H9 (cell line): ENCODE data around the gene PTGES3L. TPM values are rescaled to one million over a fixed set of nuclear protein-coding genes. Genes with fewer than 3 reads are reported as not detected.

Source experiments
- DNase-seq: peaks from one replicate; pipeline ENCODE4 v3.0.0-alpha.2; 2017
- H2AFZ ChIP-seq: one replicate; pipeline ENCODE4 v1.6.1; 2013; ENCODE audit warnings: mild to moderate bottlenecking, low read length, control low read depth, moderate library complexity
- H2AK5ac ChIP-seq: 2 replicates; pipeline ENCODE4 v1.6.1; 2013; ENCODE audit warnings: low read length, control low read depth, mixed read lengths; ENCODE audit not compliant: insufficient read length
- H2BK120ac ChIP-seq: one replicate; pipeline ENCODE4 v1.6.1; 2013; ENCODE audit warnings: low read depth, mild to moderate bottlenecking, low read length, control low read depth, inconsistent platforms; ENCODE audit not compliant: poor library complexity, severe bottlenecking
- H2BK12ac ChIP-seq: 2 replicates; pipeline ENCODE4 v1.6.1; 2013; ENCODE audit warnings: low read length, control low read depth, mixed read lengths, low read depth; ENCODE audit not compliant: insufficient read length
- H2BK15ac ChIP-seq: 2 replicates; pipeline ENCODE4 v1.6.1; 2013; ENCODE audit warnings: low read depth, low read length, control low read depth
- H2BK20ac ChIP-seq: one replicate; pipeline ENCODE4 v1.6.1; 2013; ENCODE audit warnings: low read depth, mild to moderate bottlenecking, low read length, control low read depth, inconsistent platforms; ENCODE audit not compliant: poor library complexity, severe bottlenecking
- H2BK5ac ChIP-seq: 2 replicates; pipeline ENCODE4 v1.6.1; 2013; ENCODE audit warnings: low read length, control low read depth, mixed read lengths; ENCODE audit not compliant: insufficient read length
- H3K14ac ChIP-seq: 2 replicates; pipeline ENCODE4 v1.6.1; 2013; ENCODE audit warnings: low read length, control low read depth; ENCODE audit not compliant: insufficient read depth
- H3K18ac ChIP-seq: 2 replicates; pipeline ENCODE4 v1.6.1; 2013; ENCODE audit warnings: low read depth, mild to moderate bottlenecking, mixed read lengths, low read length, control low read depth; ENCODE audit not compliant: insufficient read length
- H3K23ac ChIP-seq: 2 replicates; pipeline ENCODE4 v1.6.1; 2013; ENCODE audit warnings: low read length, control low read depth, mixed read lengths, low read depth; ENCODE audit not compliant: insufficient read length
- H3K23me2 ChIP-seq: 2 replicates; pipeline ENCODE4 v1.6.1; 2013; ENCODE audit warnings: low read depth, mild to moderate bottlenecking, mixed read lengths, low read length, control low read depth; ENCODE audit not compliant: insufficient read length, poor library complexity, severe bottlenecking
- H3K27ac ChIP-seq: 2 replicates; pipeline ENCODE4 v1.5.1; 2013; ENCODE audit warnings: low read length, control low read depth, mixed read lengths, low read depth; ENCODE audit not compliant: insufficient read length
- H3K27me3 ChIP-seq: 2 replicates; pipeline ENCODE4 v1.6.1; 2013; ENCODE audit warnings: low read length, control low read depth, inconsistent platforms; ENCODE audit not compliant: insufficient read depth
- H3K4ac ChIP-seq: 2 replicates; pipeline ENCODE4 v1.6.1; 2013; ENCODE audit warnings: low read depth, mild to moderate bottlenecking, control low read depth, inconsistent platforms, low read length, moderate library complexity
- H3K4me1 ChIP-seq: 2 replicates; pipeline ENCODE4 v1.6.1; 2013; ENCODE audit warnings: low read length, control low read depth, inconsistent platforms; ENCODE audit not compliant: insufficient read depth
- H3K4me2 ChIP-seq: 2 replicates; pipeline ENCODE4 v1.6.1; 2013; ENCODE audit warnings: low read length, control low read depth, mixed read lengths; ENCODE audit not compliant: insufficient read length, insufficient read depth
- H3K56ac ChIP-seq: 2 replicates; pipeline ENCODE4 v1.6.1; 2013; ENCODE audit warnings: low read depth, mild to moderate bottlenecking, mixed read lengths, low read length, control low read depth; ENCODE audit not compliant: insufficient read length
- H3K79me1 ChIP-seq: 2 replicates; pipeline ENCODE4 v1.6.1; 2013; ENCODE audit warnings: low read depth, mild to moderate bottlenecking, moderate library complexity, low read length, control low read depth, inconsistent platforms; ENCODE audit not compliant: insufficient read depth, poor library complexity, severe bottlenecking
- H3K79me2 ChIP-seq: 2 replicates; pipeline ENCODE4 v1.6.1; 2013; ENCODE audit warnings: low read length, control low read depth, inconsistent platforms; ENCODE audit not compliant: insufficient read depth
- H3K9ac ChIP-seq: 2 replicates; pipeline ENCODE4 v1.6.1; 2013; ENCODE audit warnings: low read length, control low read depth, mixed read lengths; ENCODE audit not compliant: insufficient read length; ENCODE audit errors: extremely low read depth
- H3K9me3 ChIP-seq: one replicate; pipeline ENCODE4 v1.6.1; 2013; ENCODE audit warnings: low read depth, low read length, inconsistent platforms; ENCODE audit not compliant: control insufficient read depth
- H3T11ph ChIP-seq: one replicate; pipeline ENCODE4 v1.6.1; 2013; ENCODE audit warnings: mild to moderate bottlenecking, low read length, control low read depth, inconsistent platforms
- H4K20me1 ChIP-seq: one replicate; pipeline ENCODE4 v1.6.1; 2013; ENCODE audit not compliant: control insufficient read depth, insufficient read length, insufficient read depth
- H4K5ac ChIP-seq: 2 replicates; pipeline ENCODE4 v1.6.1; 2013; ENCODE audit warnings: low read depth, mild to moderate bottlenecking, mixed read lengths, low read length, control low read depth; ENCODE audit not compliant: insufficient read length
- H4K8ac ChIP-seq: replicated peaks from 2 replicates; pipeline ENCODE4 v1.6.1; 2013; ENCODE audit warnings: low read length, control low read depth, mixed read lengths, low read depth; ENCODE audit not compliant: insufficient read length
- H4K91ac ChIP-seq: 2 replicates; pipeline ENCODE4 v1.6.1; 2013; ENCODE audit warnings: low read depth, mild to moderate bottlenecking, moderate library complexity, mixed read lengths, low read length, control low read depth; ENCODE audit not compliant: insufficient read length
- H3K27ac Mint-ChIP-seq, 3 experiments: 2 replicates in 2 of 3; 3 replicates in 1 of 3; pipeline ENCODE4 v1.8.0; 2020 to 2021; ENCODE audit warnings: mixed read lengths in 3 of 3, mild to moderate bottlenecking in 1 of 3, moderate library complexity in 1 of 3
- H3K27me3 Mint-ChIP-seq: 2 replicates; pipeline ENCODE4 v1.8.0; 2021; ENCODE audit warnings: low read depth, mild to moderate bottlenecking, moderate library complexity, mixed read lengths
- H3K36me3 Mint-ChIP-seq, 3 experiments: 2 replicates in 2 of 3; 3 replicates in 1 of 3; pipeline ENCODE4 v1.8.0; 2020 to 2021; ENCODE audit warnings: low read depth in 3 of 3, mixed read lengths in 3 of 3; ENCODE audit not compliant: insufficient read depth in 1 of 3
- H3K4me1 Mint-ChIP-seq, 2 experiments: 2 replicates each; pipeline ENCODE4 v1.8.0; 2020; ENCODE audit warnings: mixed read lengths in 2 of 2
- H3K4me3 Mint-ChIP-seq, 2 experiments: 2 replicates in 1 of 2; 3 replicates in 1 of 2; pipeline ENCODE4 v1.8.0; 2020 to 2021; ENCODE audit warnings: mild to moderate bottlenecking in 2 of 2, mixed read lengths in 2 of 2, moderate library complexity in 1 of 2
- H3K9me3 Mint-ChIP-seq, 2 experiments: 2 replicates in 1 of 2; 3 replicates in 1 of 2; pipeline ENCODE4 v1.8.0; 2020; ENCODE audit warnings: mild to moderate bottlenecking in 2 of 2, mixed read lengths in 2 of 2, moderate library complexity in 1 of 2
- WGBS: extraction: QIAGEN DNeasy Blood & Tissue Kit; methylation state at CpG from one replicate; pipeline ENCODE4 v1.1.7; 2013; ENCODE audit warnings: missing lambda C conversion rate, low lambda C conversion rate, mixed read lengths; ENCODE audit not compliant: insufficient read length; ENCODE audit errors: extremely low coverage; 5-methylcytosine and 5-hydroxymethylcytosine counted together
- total RNA-seq: library from RNA; stranded (reverse); gene quantifications from 2 replicates; pipeline ENCODE4 v1.2.1, GENCODE V29; 2021
- TF ChIP-seq, protein P1 (sequence below): fragments of 200-600 bp; sonication (generic); conservative IDR thresholded peaks from 3 replicates; pipeline ENCODE4 v1.8.0; 2021; ENCODE audit warnings: antibody characterized with exemption, mild to moderate bottlenecking

The PTGES3L gene
- total RNA-seq, 1 experiment from 2014 or later: 4.2 TPM

GRCh38 chr17:43016216-43016615 lies 36.3 kb upstream of the PTGES3L start:
- no peaks in the 10 kb centered on the region for H4K20me1 ChIP-seq
- H3K4me1 ChIP-seq: peaks cover 3% of the 10 kb centered on the region
- Mint-ChIP-seq H3K36me3 (peaks cover 11 to 47% (median 45%) of the 10 kb centered on the region in 3 experiments; a peak in 6 of 7 replicates), H3K9me3 (no peaks in the 10 kb centered on the region), H3K4me3 (no peak overlapping the region; a peak in 1 of 5 replicates), H3K27me3 (no peaks in the 10 kb centered on the region), H3K4me1 (peaks cover 32 to 67% of the 10 kb centered on the region in 2 experiments), H3K27ac (peak overlapping the region; percentile 34 to 86 (median 40); a peak in 2 of 7 replicates)
- no peak overlapping the region for H2BK120ac ChIP-seq
- no peak overlapping the region for H2AFZ ChIP-seq
- no peaks in the 10 kb centered on the region for H3K9me3 ChIP-seq
- peaks cover 5% of the 10 kb centered on the region for H3K23me2 ChIP-seq
- no peak overlapping the region for H3K18ac ChIP-seq
- H4K8ac ChIP-seq: no peak overlapping the region
- H3K27ac ChIP-seq: no peak overlapping the region
- no peak overlapping the region for H3K23ac ChIP-seq
- no peak overlapping the region for H2BK5ac ChIP-seq
- no peak overlapping the region for H4K91ac ChIP-seq
- H3K4ac ChIP-seq: no peak overlapping the region
- DNase-seq: no peak
- H3T11ph ChIP-seq: no peak overlapping the region
- no peaks in the 10 kb centered on the region for H3K79me1 ChIP-seq
- no peak overlapping the region for H4K5ac ChIP-seq
- no peak overlapping the region for H2BK20ac ChIP-seq
- H2BK12ac ChIP-seq: no peak overlapping the region
- no peak overlapping the region for H2BK15ac ChIP-seq
- no peak overlapping the region for H3K14ac ChIP-seq
- H3K4me2 ChIP-seq: no peak overlapping the region
- no peaks in the 10 kb centered on the region for H3K27me3 ChIP-seq
- TF ChIP-seq, protein P1, sequence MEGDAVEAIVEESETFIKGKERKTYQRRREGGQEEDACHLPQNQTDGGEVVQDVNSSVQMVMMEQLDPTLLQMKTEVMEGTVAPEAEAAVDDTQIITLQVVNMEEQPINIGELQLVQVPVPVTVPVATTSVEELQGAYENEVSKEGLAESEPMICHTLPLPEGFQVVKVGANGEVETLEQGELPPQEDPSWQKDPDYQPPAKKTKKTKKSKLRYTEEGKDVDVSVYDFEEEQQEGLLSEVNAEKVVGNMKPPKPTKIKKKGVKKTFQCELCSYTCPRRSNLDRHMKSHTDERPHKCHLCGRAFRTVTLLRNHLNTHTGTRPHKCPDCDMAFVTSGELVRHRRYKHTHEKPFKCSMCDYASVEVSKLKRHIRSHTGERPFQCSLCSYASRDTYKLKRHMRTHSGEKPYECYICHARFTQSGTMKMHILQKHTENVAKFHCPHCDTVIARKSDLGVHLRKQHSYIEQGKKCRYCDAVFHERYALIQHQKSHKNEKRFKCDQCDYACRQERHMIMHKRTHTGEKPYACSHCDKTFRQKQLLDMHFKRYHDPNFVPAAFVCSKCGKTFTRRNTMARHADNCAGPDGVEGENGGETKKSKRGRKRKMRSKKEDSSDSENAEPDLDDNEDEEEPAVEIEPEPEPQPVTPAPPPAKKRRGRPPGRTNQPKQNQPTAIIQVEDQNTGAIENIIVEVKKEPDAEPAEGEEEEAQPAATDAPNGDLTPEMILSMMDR: no peak
- H3K56ac ChIP-seq: no peak overlapping the region
- no CpG with 5 or more reads among the region's 7 CpGs for WGBS
- no peak overlapping the region for H3K9ac ChIP-seq
- H3K79me2 ChIP-seq: no peaks in the 10 kb centered on the region
- H2AK5ac ChIP-seq: no peak overlapping the region
